Fibroblast of pulmonary artery (primary cell): Measurements from ENCODE around the gene NRP1.
A peak's percentile ranks its signal among the peaks of the same experiment; 100 is the strongest.
"Not testable (repeated sequence)": the region's sequence is repeated elsewhere in the genome, so short reads cannot be mapped to it uniquely, and the experiment has no call there.

Experiments
- DNase-seq: peaks from one replicate; pipeline ENCODE4 v3.0.0-alpha.2; 2010; ENCODE audit warnings: low read depth
- H3K4me3 ChIP-seq: replicated peaks from 2 replicates; pipeline ENCODE4 v1.5.1; 2011; ENCODE audit warnings: low read depth, mild to moderate bottlenecking, control low read depth, low read length, moderate library complexity
- TF ChIP-seq, protein P1 (sequence below): IDR thresholded peaks from 2 replicates; pipeline ENCODE4 v1.5.1; 2011; ENCODE audit warnings: mild to moderate bottlenecking, control low read depth, low read length, inconsistent platforms; ENCODE audit errors: missing control alignments

NRP1 gene

DNA sequence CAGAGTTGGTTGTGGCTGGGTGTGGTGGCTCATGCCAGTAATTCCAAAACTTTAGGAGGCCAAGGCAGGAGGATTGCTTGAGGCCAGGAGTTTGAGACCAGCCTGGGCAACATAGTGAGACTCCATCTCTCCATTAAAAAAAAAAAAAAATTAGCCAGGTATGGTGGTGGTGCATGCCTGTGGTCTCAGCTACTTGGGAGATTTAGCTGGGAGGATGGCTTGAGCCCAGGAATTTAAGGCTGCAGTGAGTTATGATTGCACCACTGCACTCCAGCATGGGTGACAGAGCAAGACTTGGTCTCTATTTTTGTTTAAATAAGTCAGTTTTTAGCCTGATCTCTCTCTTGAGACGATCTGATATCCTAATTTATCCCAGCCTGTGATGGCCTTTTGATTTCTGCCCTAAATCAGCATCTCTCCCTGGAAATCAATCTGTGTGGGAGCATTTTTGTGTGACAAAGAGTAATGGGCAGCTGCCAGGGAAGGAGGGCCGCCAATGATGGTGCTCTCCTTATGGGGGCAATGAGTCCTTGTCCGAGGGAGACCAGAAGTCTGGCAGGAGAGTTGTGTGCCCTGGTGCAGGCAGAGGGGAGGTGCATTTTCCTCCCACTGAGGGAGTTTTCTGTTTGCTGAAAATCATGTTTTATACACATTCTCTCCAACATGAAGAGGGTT, 111.0 kb downstream of the NRP1 start:
- DNase-seq, result no peak
- TF ChIP-seq, protein P1, sequence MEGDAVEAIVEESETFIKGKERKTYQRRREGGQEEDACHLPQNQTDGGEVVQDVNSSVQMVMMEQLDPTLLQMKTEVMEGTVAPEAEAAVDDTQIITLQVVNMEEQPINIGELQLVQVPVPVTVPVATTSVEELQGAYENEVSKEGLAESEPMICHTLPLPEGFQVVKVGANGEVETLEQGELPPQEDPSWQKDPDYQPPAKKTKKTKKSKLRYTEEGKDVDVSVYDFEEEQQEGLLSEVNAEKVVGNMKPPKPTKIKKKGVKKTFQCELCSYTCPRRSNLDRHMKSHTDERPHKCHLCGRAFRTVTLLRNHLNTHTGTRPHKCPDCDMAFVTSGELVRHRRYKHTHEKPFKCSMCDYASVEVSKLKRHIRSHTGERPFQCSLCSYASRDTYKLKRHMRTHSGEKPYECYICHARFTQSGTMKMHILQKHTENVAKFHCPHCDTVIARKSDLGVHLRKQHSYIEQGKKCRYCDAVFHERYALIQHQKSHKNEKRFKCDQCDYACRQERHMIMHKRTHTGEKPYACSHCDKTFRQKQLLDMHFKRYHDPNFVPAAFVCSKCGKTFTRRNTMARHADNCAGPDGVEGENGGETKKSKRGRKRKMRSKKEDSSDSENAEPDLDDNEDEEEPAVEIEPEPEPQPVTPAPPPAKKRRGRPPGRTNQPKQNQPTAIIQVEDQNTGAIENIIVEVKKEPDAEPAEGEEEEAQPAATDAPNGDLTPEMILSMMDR, result no peak
- H3K4me3 ChIP-seq, result no peak overlapping the region

DNA sequence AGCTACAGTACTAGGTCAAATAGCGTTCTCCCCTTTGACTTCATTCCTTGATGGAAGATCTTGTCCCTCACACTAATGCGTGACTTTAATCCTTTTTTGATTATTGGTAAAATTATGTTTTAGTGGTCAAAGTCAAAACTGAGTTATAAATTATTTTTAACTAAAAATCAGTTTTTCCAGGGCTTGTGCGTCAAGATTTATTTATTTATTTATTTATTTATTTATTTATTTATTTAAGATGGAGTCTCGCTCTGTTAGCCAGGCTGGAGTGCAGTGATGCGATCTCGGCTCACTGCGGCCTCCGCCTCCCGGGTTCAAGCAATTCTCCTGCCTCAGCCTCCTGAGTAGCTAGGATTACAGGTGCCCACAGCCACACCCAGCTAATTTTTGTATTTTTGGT, 112.2 kb downstream of the NRP1 start:
- DNase-seq, H3K4me3 ChIP-seq: not testable (repeated sequence)

DNA sequence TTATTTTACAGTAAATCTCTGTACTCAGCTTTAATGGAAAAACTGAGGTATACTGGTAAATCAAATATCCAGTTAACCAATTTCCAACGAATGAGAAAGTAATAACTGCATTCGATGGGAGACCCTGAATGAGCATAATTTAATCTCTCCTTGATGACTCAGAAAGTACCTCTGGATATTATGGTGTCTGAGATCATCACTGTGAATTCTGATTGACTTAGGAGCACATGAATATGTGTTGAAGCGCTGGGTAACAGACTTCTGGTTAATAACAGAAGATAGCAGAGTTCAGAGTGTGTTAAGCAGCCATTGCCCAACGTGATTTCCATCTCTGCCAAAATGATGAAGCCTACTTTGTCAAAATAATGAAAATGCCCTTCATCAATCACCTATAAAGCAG, 116.6 kb downstream of the NRP1 start:
- no peak overlapping the region for H3K4me3 ChIP-seq
- DNase-seq, result no peak
- TF ChIP-seq, protein P1, result no peak

DNA sequence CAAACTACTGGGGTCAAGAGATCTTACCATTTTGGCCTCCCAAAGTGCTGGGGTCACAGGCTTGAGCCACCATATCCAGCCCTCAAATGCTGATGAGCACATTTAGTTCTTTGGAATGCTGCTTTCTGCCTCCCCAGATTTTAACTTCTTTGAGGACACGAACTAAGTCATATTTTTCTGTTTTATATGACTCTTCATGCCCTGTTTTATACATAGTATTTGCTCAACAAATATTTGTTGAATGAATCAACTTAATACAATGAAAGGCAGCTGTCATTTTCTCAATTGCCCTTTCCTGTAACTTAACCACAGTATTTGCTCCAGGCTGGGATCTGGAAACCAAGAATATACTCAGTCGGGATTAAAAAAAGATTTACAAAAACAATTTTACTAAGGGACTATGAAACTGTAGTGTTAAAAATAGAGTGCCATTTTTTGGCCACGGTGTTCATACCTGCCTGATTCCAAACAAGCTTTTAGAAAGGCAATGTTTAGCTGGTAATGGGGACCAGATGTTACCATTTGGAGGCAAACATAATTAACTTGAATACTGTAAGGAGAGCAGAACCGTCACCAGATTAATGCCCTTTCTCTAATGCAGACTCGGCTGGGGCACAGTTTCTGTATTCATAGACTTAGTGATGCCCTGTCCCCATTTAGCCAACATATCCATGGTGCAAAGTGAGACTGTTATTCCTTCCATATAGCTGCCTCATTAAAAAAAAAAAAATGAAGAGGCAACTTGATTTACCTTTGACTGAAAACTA, 117.6 kb downstream of the NRP1 start:
- peak; percentile 36 for DNase-seq
- TF ChIP-seq, protein P1, result no peak
- no peak overlapping the region for H3K4me3 ChIP-seq

DNA sequence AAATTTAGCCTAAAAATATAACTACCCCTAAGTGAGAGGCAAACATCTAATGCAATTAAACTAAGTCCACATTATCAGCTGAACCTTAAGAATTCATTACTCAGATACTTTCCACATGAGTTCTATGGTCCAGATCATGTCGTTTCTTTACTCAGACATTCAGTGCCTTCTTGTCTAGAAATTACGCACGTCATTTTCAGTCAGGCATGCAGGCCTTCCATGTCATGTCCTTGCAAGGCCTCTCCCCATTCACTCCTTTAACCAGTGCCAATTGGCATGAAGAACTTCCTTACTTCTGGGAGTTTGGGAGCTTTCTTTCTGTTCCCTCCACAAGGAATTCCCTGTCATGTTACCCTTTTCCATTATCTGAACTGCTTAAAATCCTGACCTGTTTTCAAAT, 118.8 kb downstream of the NRP1 start:
- DNase-seq, result peak; percentile 57
- no peak overlapping the region for H3K4me3 ChIP-seq
- TF ChIP-seq, protein P1, result no peak

DNA sequence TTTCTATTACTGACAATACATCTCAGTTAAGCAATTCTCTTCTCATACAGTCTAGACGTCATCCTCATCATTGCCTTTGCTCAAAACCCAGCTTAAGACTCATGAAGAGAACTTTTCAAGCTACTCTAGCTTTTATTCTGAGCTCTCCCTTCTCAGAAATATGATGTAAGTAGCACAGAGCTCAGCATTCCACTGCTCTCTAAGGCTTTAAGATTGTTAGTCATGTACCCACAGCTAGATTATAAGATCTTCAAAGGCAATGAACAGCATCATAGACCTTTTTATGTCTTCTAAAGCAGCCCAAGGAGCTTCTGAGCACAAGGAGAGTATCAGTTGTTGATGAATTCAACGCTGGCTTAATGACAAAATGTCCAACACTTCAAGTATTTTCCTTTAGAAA, 119.3 kb downstream of the NRP1 start:
- DNase-seq, result peak; percentile 67
- no peak overlapping the region for H3K4me3 ChIP-seq
- TF ChIP-seq, protein P1, result no peak

DNA sequence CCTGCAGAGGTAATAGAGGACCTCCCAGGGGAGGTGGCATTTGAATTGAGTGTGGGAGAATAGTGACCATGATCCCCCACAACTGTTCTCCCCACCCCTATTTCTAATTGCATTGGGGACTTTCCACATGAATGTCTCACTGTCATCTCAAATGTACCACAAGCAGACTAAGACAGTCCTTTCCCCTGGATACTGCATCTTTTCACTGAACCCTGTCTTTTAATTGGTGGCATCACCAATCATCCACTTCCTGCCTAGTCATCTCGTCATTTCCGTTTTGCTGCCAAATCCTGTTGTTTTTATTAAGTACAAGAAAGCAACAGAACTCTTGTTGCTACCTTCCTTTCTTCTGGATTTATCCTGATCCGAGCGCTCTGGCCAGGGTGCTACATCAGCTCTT, 120.3 kb downstream of the NRP1 start:
- TF ChIP-seq, protein P1, result no peak

More for the DNA sequence above, 120.3 kb downstream of the NRP1 start:
- no peak overlapping the region for H3K4me3 ChIP-seq
- DNase-seq, result no peak
